HG03571 (cell line): Measurements from ENCODE around the gene SERPINB6.
A peak's percentile ranks its signal among the peaks of the same experiment; 100 is the strongest.
"Not testable (repeated sequence)": the region's sequence is repeated elsewhere in the genome, so short reads cannot be mapped to it uniquely, and the experiment has no call there.

Source experiments
- ATAC-seq: cut with Tn5 transposase; IDR thresholded peaks from one replicate; pipeline ENCODE4 v1.9.1; 2021; ENCODE audit not compliant: unreplicated experiment

Gene SERPINB6

DNA sequence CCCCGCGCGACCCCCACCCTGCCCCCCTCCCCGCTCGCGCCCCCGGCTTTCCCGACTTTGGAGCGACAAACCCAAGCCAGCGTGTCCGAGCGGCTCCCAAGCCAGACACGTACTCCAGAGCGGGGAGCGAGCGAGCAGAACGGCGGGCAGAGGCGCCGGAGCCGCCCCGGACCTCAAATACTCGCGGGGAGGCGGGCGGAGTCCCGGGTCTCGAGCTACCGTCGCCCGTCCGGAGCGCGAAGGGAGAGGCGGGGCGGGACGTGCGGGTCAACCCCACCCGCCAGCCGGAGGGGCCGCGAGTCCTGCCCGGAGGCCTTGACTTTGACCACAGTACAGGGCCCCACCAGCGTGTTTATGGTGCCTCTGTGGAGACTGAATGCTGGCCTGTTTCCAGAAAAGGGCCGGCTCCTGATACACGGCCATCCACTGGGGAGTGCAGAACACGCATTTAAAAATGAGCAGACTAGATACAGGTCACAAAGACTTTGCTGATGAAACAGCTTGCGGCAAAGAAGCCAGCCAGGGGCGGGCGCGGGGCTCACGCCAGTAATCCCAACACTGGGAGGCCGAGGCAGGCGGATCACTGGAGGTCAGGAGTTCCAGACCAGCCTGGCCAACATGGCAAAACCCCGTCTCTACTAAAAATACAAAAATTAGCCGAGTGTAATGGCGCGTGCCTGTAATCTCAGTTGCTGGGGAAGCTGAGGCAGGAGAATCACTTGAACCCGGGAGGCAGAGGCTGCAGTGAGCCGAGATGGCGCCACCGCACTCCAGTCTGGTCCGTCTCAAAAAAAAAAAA, at the start of gene SERPINB6:
Gene SERPINB6, minus strand, starts transcription at position 148 of the 799 bp plus-strand sequence. CDS start 12,235 bp downstream, outside the sequence.
- ATAC-seq = peak; percentile 39

DNA sequence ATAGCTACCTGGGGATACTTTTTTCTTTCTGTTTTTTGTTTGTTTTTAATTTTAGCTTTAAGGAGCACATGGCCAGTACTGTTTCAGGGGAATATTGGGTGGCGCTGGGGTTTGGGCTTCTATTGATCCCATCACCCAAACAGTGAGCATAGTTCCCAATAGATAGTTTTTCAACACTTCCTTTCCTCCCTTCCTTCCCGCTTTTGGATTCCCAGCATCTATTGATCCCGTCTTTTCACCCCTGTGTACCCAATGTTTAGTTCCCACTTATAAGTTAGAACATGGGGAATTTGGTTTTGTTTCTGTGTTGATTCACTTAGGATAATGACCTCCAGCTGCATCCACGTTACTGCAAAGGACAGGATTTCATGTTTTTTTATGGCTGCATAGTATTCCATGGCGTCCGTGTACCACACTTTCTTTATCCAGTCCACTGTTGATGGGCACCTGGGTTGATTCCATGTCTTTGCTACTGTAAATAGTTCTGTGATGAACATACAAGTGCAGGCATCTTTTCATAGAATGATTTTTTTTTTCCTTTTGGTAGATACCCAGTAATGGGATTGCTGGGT, 48.5 kb upstream of the SERPINB6 start:
- no peak for ATAC-seq

DNA sequence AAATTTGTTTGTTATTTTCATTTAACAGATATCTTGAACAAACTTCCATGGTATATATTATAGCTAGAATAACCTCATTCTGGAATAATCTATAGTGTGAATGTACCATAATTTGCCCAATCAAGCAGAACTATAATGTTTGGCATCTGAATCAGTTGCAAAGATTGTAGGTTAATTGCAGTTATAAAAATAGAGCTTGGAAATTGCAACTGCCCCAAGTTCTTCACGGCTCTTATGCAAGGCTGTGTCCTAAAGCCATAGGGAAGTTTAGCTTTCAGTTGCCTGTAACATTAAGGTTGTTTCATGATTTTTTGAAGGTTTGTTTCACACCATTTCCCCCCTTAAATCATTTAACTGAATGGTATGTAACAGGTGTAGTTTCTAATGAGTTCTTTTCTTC, 47.7 kb upstream of the SERPINB6 start:
- ATAC-seq = no peak

DNA sequence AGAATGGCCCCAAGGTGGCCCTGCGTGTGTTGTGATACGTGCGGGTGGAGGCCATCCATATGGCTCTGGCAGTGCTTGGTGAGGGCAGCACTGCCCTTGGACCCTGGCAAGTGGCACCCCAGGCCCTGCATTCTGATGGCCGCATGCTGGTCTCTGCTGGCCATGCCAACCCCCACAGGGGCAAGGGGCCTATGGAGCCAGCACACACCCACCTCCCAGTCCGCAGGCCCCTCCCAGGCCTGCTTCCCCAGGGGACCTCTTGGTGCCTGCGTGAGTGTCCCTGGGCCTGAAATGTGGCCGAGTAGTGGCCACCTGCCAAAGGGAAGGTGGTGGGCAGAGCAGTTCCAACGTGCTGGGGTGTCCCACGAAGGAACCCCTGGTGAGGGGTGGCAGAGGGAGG, 45.9 kb upstream of the SERPINB6 start:
- ATAC-seq = no peak

DNA sequence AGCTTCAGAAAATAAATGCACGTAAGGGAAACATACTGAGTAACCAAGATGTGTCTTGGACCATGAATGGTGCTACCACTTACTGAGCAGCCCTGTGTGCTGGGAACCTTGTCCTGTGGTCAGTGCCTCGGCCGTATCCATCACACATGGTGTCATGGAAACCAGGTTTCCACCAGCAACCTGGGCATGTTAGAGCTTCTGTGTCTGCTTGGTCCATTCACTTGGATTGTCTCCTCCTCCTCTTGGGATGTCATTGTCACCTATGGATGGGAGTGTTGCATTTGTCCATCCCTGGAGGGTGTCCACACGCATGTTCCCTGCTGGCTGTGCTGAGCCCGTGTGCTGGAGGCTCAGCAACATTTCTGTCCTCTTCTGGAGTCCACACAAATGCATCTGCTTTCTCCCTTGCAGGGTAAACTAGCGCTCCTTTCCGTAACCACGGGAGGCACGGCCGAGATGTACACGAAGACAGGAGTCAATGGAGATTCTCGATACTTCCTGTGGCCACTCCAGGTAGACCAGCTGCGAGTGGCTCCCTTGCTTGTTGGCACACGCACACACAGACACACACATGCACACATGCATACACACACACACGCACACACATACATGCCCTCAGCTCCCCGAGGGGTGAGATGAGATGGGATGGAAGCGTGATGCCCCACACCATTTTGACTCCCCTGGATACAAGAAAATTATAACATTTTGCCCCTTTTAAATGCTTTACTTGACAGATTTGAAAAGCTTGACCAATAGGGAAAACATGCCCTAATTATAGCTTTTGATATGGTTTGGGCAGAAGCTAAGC, 45.3 kb upstream of the SERPINB6 start:
- ATAC-seq = no peak

DNA sequence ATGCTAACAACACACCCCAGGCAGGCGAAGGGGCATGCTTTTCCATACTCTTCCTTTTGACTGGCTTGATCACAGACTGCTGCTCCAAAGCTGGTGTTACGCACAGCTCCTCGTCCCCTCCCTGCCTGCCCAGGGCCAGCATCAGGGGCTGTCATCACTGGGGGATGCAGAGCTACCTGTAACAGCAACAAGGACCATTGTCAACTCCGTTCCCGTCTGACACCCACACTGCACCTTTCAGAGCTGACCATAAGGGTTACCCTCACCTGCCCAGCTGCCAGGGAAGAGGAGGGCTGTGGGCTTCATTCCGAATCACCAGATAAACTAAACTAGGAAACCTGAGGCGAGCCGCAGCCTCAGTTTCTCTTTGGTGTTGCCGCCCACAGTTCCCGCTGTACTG, 43.8 kb upstream of the SERPINB6 start:
- ATAC-seq = no peak

DNA sequence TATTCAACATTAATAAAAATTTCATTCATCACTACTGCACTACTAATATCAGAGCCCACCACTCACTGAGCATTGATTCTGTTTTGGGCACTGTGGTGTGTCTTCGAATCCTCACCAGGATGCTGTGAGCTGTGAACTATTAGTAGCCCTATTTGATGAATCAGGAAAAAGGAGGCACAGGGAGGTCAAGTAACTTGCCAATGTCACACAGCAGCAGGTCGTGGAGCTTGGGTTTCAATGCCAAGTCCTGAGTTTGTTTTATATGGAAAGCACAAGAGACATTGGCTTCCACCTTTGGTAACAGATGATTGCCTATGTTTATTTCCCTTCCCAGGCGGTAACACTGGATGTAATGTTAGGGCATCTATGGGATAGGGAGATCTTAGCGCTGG, 43.3 kb upstream of the SERPINB6 start:
- no peak for ATAC-seq

DNA sequence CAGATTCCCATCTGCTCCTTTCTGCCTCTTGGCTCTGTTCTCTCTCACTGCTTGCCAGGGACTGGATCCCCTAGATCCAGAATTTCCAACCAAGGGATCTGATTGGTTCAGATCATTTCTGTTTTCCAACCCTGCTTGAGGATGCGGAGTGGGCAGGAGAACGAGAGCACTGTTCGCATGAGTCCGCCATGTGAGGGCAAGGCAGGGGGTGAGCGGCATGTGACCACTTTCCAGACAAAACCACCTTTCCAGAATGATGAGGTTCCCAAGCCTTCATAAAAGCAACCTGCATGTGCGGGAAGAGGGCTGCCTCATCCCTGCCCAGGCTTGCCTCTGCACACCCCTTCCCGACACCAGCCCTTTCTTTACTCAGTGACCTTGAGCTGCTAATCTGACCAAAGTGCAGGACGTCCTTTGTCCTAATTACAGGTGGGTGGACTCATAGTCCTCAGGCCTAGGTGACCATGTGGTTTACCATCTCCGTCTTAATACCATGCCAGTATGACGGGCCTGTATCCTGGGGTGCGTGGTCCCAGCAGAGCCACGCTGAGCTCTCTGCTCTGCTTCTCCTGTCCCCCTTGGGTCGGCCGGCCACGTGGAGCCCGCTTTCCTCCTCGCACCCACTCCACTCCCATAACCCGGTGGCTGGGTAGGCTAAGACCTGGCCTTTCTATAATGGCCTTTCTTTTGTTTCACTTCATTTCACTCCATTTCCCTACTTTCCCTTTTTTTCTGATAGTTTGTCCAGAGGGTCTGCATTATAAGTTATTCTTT, 42.7 kb upstream of the SERPINB6 start:
- no peak for ATAC-seq

DNA sequence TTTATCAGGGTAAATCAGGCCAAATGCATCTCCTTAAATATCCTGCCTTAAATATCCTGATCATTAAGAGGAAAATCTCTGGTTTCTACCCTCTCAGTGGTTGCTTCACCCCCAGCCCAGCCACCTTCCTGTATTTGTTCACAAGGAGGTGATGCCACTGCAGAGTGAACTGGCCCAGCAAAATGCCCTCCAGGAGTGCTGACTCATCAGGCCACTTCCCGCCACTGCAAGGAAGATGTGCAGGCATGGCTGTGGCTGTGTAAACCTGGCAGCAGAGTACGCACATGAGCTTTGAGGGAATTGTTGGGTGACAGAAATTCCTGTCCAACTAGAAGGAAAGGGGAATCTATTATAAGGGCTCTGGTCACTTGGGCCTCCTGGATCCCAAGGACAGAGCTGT, 42.1 kb upstream of the SERPINB6 start:
- no peak for ATAC-seq

DNA sequence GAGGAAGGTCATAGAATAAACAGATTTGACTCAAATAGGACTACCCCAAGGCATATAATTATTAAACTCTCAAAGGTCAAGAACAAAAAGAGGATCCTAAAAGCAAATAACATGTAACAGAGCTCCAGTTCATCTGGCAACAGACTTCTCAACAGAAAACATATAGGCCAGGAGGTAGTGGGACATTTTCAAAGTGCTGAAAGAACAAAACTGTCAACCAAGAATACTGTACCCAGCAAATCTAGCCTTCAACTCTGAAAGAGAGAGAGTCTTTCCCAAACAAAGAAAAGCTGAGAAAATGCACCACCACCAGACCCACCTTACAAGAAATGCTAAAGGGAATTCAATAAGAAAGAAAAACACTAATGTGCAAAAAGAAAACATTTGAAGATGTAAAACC, 40.2 kb upstream of the SERPINB6 start:
- no peak for ATAC-seq

DNA sequence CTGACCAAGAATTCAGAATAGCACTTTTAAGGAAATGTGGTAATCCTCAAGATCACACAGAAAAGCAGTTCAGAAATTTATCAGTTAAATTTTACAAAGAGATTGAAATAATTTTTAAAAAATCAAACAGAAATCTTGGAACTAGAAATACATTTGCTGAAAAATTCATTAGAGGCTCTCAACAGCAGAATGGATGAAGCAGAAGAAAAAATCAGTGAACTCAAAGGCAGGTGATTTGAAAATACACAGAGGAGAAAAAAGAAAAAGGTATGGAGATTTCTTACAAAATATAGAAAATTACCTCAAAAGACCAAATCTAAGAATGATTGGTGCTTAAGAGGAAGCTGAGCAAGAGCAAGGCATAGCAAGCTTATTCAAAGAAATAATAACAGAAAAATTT, 39.8 kb upstream of the SERPINB6 start:
- no peak for ATAC-seq

DNA sequence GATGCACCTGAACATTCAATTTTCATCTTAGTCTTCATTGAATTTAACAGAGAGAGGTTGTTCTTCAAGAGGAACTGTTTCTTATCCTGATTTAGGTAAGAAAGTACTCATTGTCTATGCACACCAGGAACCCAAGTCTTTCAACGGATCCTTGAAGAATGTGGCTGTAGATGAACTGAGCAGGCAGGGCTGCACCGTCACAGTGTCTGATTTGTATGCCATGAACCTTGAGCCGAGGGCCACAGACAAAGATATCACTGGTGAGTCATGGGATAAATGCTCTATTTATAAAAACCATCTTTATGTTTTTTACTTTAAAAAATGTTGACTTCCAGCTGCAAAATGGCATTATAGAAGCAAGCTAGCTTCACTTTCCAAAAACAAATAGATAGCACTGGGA, 38.6 kb upstream of the SERPINB6 start:
- no peak for ATAC-seq

DNA sequence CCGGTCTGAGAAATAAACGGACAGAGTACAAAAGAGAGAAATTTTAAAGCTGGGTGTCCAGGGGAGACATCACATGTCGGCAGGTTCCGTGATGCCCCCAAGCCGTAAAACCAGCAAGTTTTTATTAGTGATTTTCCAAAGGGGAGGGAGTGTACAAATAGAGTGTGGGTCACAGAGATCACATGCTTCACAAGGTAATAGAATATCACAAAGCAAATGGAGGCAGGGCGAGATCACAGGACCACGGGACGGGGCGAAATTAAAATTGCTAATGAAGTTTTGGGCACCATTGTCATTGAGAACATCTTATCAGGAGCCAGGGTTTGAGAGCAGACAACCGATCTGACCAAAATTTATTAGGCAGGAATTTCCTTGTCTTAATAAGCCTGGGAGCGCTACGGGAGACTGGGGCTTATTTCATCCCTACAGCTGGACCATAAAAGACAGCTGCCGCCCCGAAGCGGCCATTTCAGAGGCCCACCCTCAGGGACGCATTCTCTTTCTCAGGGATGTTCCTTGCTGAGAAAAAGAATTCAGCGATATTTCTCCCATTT, 37.4 kb upstream of the SERPINB6 start:
- ATAC-seq = not testable (repeated sequence)

DNA sequence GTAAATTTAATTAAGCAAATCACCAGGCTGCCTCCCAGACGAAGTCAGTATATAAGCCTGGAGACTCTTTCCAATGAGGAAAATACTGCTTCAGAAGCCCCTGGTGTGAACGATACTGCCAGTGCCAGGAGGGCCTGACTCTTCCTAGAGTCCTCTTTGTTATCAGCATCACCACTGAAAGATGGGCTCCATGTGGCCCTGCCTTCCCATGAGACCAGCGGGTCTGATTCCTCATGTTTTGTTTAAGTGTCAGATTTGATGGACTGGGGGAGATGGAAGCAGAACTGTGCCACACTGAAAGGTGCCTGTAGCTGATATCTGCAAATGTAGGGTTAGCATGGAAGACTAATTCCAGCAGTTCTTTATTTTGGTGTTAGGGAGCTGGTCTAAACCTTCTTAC, 36.2 kb upstream of the SERPINB6 start:
- no peak for ATAC-seq

DNA sequence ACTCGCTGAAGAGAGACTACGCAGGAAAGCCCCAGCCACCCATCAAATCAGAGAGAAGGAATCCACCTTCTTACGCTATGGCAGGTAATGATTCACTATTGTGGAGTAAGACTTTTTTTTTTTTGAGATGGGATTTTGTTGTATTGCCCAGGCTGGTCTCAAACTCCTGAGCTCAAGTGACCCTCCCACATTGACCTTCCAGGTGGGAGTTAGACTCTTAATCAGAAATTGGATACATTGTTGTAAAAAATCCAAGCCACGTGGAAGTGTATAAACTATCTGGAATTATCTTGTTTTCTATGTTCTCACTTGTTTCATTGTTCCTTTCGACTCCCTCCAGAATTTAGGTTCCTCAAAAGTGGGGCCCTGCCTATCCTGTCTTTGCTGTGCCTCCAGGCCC, 35.1 kb upstream of the SERPINB6 start:
- ATAC-seq = no peak

DNA sequence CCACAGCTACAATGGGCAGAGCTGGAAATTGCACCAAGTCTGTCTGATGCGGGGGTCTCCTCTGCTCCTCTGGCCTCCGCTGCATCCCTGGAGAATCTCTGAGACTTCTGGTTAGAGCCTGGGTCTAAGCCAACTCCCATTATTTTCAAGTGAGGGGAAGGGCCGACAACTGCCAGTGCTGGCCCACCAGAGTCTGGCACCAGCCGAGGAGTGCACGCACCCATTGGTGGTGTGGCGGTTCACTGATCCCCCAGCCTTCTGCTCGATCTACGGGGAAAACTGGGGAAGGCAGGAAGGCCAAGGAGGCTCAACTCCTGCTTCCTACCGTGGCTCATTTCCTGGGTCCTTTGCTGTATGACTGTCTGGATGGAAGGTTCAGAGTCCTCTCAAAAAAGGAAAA, 34.5 kb upstream of the SERPINB6 start:
- no peak for ATAC-seq

DNA sequence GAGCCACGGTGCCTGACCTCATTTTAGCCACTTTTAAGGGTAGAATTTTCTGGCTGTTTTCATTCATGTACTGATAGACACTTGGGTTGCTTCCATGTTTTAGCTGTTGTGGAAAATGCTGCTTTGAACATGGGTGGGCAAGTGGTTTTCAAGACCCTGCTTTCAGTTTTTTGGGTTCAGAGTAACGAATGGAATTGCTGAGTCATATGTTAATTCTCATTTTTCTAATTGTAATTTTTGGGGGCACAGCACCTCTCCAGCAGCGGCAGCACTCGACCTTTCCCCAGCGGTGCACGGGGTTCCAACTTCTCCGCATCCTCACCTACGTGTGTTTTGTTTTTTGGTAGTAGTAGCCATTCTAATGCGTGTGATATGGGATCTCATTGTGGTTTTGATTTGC, 33.7 kb upstream of the SERPINB6 start:
- ATAC-seq = no peak

DNA sequence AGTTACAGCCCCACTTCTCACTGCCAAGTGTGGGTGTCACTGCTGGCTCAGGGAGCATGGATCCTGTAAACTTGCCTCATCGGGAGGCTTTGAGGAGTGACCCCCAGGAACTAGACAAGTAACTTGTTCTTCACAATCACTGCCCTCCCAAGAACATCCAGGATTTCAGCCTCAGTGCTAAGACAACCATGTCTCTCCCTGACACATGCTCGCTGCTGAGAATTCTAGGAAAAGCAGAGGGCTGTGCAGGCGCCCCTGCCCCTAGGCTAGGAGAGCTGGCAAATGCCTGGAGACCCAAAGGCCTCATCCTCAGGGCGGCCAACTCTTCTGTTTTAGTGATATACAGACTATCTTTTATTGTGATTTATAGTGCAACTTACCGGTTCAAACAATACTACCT, 31.9 kb upstream of the SERPINB6 start:
- ATAC-seq = not testable (repeated sequence)

DNA sequence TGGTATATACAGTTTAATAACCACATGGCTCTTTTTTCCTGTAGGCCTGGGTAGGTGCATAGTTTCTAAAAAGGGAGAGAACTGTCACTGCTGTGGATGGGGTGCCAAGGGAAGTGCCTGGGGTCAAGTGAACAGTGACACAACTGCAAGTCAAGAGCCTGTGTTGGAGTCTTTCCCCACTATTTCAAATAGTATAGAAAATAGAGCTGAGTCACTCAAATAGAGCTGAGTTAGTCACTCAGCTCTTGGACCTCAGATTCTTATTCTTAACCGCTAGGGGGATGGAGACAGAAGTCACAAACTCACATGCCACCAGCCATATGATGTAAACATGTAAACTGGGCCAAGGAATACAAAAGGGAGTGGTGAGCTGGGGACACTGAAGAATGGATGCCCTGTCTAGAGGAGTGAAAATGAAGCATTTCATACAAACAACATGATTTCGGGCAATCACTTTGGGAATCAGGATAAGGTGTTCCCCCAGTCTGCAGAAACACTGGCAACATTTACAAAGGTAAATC, 30.5 kb upstream of the SERPINB6 start:
- ATAC-seq = no peak

DNA sequence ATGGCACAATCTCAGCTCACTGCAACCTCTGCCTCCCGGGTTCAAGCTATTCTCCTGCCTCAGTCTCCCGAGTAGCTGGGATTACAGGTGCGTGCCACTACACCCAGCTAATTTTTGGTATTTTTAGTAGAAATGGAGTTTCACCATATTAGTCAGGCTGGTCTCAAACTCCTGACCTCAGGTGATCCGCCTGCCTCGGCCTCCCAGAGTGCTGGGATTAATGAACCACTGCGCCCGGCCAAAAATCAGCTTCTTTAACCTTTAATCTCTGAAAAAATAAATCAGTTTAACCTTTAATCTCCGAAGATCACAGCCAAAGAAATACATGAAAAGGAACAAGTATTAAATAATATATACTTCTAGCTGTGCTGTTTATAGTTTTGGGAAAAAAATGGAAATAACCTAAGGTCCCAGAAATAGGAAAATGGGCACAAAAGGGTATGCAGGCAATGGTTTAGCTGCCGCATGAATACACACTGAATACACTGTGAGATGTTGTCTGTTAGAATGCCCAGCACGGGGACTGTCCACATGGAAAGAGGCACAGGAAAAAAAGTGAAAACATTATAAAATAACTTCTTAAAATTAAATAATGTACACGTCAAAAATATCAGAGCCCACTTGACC, 29.9 kb upstream of the SERPINB6 start:
- ATAC-seq = no peak
